Prostate gland (tissue), 2 donors: Measurements from ENCODE around the gene IGFBP3. TPM values are rescaled to one million over a fixed set of nuclear protein-coding genes. Genes with fewer than 3 reads are reported as not detected.

ENCODE experiments used
- DNase-seq: peaks from one replicate; pipeline ENCODE4 v3.0.0-alpha.2; 2019; ENCODE audit warnings: low spot score
- H3K27ac ChIP-seq, 2 donors: fragments of 200-600 bp; sonication (generic); 2 replicates each; pipeline ENCODE4 v1.5.1; 2017 to 2019
- H3K27me3 ChIP-seq: fragments of 200-600 bp; sonication (generic); replicated peaks from 2 replicates; pipeline ENCODE4 v1.5.1; 2019; ENCODE audit not compliant: insufficient read depth
- H3K36me3 ChIP-seq, 2 donors: fragments of 200-600 bp; sonication (generic); 1 replicate in 1 of 2; 2 replicates in 1 of 2; pipeline versions ENCODE4 v1.5.1 to v1.8.1; 2017 to 2019
- H3K4me1 ChIP-seq: fragments of 200-600 bp; sonication (generic); replicated peaks from 2 replicates; pipeline ENCODE4 v1.5.1; 2019
- H3K4me3 ChIP-seq, 2 donors: fragments of 200-600 bp; sonication (generic); 2 replicates each; pipeline ENCODE4 v1.5.1; 2017 to 2019
- H3K9me3 ChIP-seq: fragments of 200-600 bp; sonication (generic); 2 replicates; pipeline ENCODE4 v1.5.1; 2017
- CTCF ChIP-seq, 4 experiments: fragments of 200-600 bp in 2 of 4; fragments of 450-650 bp in 2 of 4; sonication (generic) in 2 of 4; IDR thresholded peaks; 1 replicate in 3 of 4; 2 replicates in 1 of 4; pipeline ENCODE4 v1.5.1; 2016 to 2019; ENCODE audit warnings: antibody characterized with exemption in 4 of 4, mild to moderate bottlenecking in 2 of 4, moderate library complexity in 2 of 4
- POLR2A ChIP-seq: fragments of 450-650 bp; IDR thresholded peaks from one replicate; pipeline ENCODE4 v1.6.1; 2016; ENCODE audit warnings: antibody characterized with exemption, mild to moderate bottlenecking
- POLR2AphosphoS5 ChIP-seq: sonication (generic); formaldehyde crosslinking; IDR thresholded peaks from one replicate; pipeline ENCODE4 v1.6.1; 2017; ENCODE audit warnings: antibody characterized with exemption
- WGBS: methylation state at CpG from one replicate; pipeline ENCODE4 v1.1.5; 2018; 5-methylcytosine and 5-hydroxymethylcytosine counted together
- intact Hi-C: fragments of 100-400 bp; cut with DNase I; formaldehyde crosslinking; loops from one replicate; pipeline ENCODE4 v1.14.2; 2022
- total RNA-seq, 2 donors: library from RNA; depleted of rRNA; stranded (reverse); fragments of >200 nt; gene quantifications; one replicate each; pipeline ENCODE4 v1.1.0, GENCODE V29; 2016

The IGFBP3 gene
- total RNA-seq, 2 donors from 2014 or later: 71.6 to 105 TPM

DNA sequence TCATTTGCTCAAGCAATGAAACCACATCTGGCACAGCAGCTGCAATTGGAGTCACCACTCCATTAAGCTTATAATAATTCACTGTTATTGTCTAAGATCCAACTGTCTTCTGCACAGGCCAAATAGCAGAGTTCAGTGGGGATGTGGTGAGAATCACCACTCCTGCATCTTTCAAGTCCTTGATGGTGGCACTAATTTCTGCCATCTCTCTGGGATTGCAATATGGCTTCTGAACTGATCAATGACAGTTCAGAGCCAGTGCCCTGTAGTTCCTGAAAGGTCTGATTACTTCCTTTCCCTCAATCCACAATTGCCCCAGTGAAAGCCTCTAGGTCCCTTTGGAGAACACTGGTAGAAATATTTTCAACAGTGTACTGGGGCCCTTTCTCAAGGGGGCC, 26.4 kb downstream of the IGFBP3 start:
- no peaks in the 10 kb centered on the region for H3K4me1 ChIP-seq
- no peak for DNase-seq
- no peak overlapping the region for H3K27ac ChIP-seq
- H3K27me3 ChIP-seq: no peaks in the 10 kb centered on the region
- H3K4me3 ChIP-seq: no peak overlapping the region
- H3K36me3 ChIP-seq: no peaks in the 10 kb centered on the region
- TF ChIP-seq POLR2AphosphoS5 (no peak), POLR2A (no peak), CTCF (IDR thresholded peaks at IDR 0.05) (no peak)
- intact Hi-C loops: no loop called here
- no peaks in the 10 kb centered on the region for H3K9me3 ChIP-seq

GRCh38 chr7:45893996-45894664, 26.9 kb downstream of the IGFBP3 start:
- H3K4me1 ChIP-seq: no peaks in the 10 kb centered on the region
- no peaks in the 10 kb centered on the region for H3K36me3 ChIP-seq
- DNase-seq: no peak
- no peak overlapping the region for H3K4me3 ChIP-seq
- 72% methylated on average over 4 of the region's 4 CpGs for WGBS
- no peak overlapping the region for H3K27ac ChIP-seq
- H3K9me3 ChIP-seq: no peaks in the 10 kb centered on the region
- H3K27me3 ChIP-seq: no peaks in the 10 kb centered on the region
- intact Hi-C loops: no loop called here
- TF ChIP-seq POLR2A (no peak), CTCF (IDR thresholded peaks at IDR 0.05) (no peak), POLR2AphosphoS5 (no peak)

DNA sequence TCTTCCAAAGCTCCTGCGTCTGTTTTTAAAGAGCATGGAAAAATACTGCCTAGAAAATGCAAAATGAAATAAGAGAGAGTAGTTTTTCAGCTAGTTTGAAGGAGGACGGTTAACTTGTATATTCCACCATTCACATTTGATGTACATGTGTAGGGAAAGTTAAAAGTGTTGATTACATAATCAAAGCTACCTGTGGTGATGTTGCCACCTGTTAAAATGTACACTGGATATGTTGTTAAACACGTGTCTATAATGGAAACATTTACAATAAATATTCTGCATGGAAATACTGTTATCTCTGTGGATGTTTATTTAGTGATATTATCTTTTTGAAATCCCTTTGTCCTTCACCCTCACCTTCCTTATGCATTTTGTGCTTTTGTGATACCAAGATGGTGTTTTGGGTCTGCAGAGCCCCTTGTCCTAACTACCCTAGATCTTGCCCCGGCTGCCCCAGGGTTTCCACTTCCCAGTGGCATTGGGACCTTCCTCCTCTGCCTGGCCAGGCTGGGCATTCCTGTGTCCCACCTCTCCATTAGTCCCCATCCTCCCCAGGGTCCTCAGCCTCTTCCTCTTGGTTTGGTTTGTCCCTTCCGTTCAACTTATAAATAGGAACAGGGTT, 27.6 kb downstream of the IGFBP3 start:
- Histone ChIP-seq H3K36me3 (no peaks in the 10 kb centered on the region), H3K4me1 (peaks cover 2% of the 10 kb centered on the region), H3K4me3 (no peak overlapping the region), H3K27ac (no peak overlapping the region), H3K9me3 (no peaks in the 10 kb centered on the region), H3K27me3 (no peaks in the 10 kb centered on the region)
- intact Hi-C loops: no loop called here
- 65% methylated on average over 5 of the region's 5 CpGs for WGBS
- TF ChIP-seq CTCF (IDR thresholded peaks at IDR 0.05): no peak
- no peak for TF ChIP-seq POLR2A
- no peak for TF ChIP-seq POLR2AphosphoS5
- DNase-seq: no peak

GRCh38 chr7:45892407-45893035, 28.6 kb downstream of the IGFBP3 start:
- TF ChIP-seq POLR2A (no peak), CTCF (IDR thresholded peaks at IDR 0.05) (no peak), POLR2AphosphoS5 (no peak)
- intact Hi-C loops: no loop called here
- Histone ChIP-seq H3K27ac (no peak overlapping the region), H3K27me3 (no peaks in the 10 kb centered on the region), H3K9me3 (no peaks in the 10 kb centered on the region), H3K4me3 (no peak overlapping the region), H3K4me1 (peaks cover 4% of the 10 kb centered on the region), H3K36me3 (no peaks in the 10 kb centered on the region)
- WGBS: 84% methylated on average over 6 of the region's 6 CpGs
- DNase-seq: no peak
